IPS-NIHi11 (cell line): ENCODE data around the gene PANX2.
"Not testable (repeated sequence)": the region's sequence is repeated elsewhere in the genome, so short reads cannot be mapped to it uniquely, and the experiment has no call there.

ENCODE experiments used
- DNase-seq: peaks from one replicate; pipeline ENCODE4 v3.0.0; 2012; ENCODE audit warnings: mixed read lengths, low spot score

The PANX2 gene, protein sequence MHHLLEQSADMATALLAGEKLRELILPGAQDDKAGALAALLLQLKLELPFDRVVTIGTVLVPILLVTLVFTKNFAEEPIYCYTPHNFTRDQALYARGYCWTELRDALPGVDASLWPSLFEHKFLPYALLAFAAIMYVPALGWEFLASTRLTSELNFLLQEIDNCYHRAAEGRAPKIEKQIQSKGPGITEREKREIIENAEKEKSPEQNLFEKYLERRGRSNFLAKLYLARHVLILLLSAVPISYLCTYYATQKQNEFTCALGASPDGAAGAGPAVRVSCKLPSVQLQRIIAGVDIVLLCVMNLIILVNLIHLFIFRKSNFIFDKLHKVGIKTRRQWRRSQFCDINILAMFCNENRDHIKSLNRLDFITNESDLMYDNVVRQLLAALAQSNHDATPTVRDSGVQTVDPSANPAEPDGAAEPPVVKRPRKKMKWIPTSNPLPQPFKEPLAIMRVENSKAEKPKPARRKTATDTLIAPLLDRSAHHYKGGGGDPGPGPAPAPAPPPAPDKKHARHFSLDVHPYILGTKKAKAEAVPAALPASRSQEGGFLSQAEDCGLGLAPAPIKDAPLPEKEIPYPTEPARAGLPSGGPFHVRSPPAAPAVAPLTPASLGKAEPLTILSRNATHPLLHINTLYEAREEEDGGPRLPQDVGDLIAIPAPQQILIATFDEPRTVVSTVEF

GRCh38 chr22:50170453-50171318 is at the start of gene PANX2:
Gene PANX2, plus strand, starts transcription at chr22:50170731. Its CDS starts 0 bp downstream, at chr22:50170731.
- DNase-seq = peak; percentile 68

GRCh38 chr22:50121202-50121740 is 49.3 kb upstream of the PANX2 start:
- no peak for DNase-seq

GRCh38 chr22:50123119-50123518 is 47.4 kb upstream of the PANX2 start:
- no peak for DNase-seq

DNA sequence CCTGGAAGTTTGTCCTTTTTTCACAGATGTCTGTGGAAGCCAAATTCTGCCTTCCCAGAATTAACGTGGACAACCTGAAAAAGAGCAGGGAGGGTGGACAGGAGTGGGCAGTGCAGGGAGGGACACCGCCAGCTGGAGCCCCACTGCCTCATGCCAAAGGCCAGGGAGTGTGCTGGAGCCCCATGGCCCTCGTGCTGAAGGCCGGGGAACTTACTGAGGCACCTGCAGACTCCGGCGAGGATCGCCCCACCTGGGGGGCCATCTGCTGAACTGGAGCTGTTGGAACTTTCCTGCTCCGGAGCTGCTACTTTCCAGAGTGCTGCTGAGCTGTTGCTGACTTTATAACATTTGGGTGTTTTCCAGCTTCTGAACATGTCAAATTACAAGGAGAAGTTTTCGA is 45.5 kb upstream of the PANX2 start:
- DNase-seq = no peak

DNA sequence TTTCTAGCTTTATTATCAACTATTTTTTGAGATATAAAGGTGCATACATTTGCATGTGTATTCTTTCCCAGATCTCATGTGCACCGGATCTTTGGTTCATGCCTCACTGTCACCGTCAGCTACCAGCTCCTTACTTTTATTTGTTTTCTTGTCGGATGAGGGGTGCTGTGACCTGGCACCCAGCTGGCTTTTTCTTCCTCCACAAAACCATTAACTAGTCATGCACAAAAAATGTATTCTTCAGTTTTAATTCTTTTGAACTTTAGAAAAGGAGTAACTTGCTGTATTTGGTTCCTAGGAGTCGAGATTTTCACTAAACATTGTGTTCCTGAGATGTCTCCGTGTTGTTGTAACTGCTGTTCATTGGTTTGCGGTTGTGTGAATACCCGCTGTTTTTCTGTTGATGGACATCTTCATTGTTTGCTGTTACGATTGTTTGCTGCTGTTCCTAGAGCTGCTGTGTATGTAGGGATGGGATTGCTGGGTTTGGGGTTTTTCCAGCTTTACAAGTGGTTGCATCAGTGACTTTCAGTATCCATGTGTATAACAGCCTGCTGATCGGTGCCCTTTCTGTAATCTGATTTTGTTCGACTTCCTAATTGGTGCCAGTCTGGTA is 41.3 kb upstream of the PANX2 start:
- DNase-seq = no peak

- DNase-seq = no peak
Observed at GRCh38 chr22:50131894-50132293, 38.6 kb upstream of the PANX2 start.

GRCh38 chr22:50134481-50134880 is 36.0 kb upstream of the PANX2 start:
- no peak for DNase-seq

GRCh38 chr22:50136581-50137015 is 33.9 kb upstream of the PANX2 start:
- DNase-seq = no peak

- not testable (repeated sequence) for DNase-seq
Observed at GRCh38 chr22:50137277-50137676, 33.3 kb upstream of the PANX2 start.

DNA sequence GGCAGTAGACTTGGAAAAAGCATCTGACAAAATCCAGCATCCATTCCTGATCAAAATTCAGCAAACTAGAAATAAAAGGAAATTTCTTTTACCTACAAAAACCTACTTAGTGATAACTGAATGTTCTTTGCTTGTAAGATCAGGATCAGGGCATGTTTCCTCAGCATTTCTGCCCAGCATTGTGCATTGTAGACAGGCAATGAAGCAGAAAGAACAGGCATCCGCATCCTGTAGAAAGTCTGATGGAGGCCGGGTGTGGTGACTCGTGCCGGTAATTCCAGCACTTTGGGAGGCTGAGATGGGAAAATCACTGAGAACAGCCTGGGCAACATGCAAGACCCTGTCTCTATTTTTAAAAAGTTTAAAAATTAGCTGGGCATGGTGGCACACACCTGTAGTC is 32.5 kb upstream of the PANX2 start:
- DNase-seq = no peak

- DNase-seq = no peak
Observed at GRCh38 chr22:50138988-50139387, 31.5 kb upstream of the PANX2 start.

- DNase-seq = peak; percentile 6
Observed at GRCh38 chr22:50139843-50140415, 30.6 kb upstream of the PANX2 start.

DNA sequence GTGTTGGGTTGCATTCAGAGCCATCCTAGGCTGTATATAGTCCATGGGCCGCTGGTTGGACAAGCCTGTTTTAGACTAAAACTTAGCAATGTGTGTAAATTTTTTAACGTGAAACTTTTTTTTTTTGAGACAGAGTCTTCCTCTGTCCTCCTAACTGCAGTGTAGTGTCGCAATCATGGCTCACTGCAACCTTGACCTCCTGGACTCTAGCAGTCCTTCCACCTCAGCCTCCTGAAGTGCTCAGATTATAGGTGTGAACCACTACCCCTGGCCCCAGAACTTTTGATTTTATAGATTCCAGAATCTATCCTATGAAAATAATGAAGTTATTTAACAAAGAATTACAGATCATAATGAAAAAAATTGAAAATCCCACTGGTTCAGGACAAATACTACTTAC is 29.9 kb upstream of the PANX2 start:
- no peak for DNase-seq

- peak; percentile 3 for DNase-seq
Observed at GRCh38 chr22:50141462-50141861, 29.1 kb upstream of the PANX2 start.

DNA sequence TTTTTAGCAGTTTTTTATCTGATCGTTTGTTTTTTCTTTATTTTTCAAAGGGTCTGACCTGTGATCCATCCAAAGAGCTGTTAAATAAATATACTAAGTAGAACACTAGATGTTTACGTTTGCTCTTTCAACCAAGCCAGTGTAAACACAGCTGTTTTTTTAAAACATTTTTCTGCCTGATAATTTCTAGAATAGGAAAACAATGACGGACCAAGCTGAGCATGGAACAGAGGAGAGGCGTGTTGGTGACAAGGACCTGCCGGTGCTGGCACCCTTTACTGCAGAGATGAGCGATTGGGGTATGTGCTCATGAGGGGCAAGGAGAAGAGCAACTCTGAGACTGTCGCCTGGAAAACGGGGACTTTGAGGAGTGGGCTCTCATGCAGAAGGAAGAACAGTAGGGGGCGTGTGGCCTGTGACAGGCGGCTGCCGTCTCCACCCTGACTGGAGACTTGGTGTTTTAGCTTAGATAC is 28.6 kb upstream of the PANX2 start:
- DNase-seq = peak; percentile 64

DNA sequence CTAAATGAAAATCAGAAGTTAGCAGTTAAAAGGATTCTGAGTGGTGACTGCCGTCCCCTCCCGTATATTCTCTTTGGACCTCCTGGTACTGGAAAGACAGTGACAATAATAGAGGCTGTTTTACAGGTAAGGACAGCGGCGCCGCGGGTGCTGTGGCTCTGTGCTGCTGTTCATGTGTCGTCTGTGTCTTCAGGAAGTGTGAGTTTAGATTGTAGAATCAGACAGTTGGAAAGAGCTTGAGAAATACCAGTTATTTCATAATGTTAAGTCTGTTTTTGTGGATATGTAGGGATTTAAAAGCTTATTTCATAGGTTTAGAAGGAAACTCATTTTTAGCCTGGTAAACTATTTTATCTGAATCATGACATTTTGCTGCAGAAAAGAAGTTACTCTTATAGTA is 27.4 kb upstream of the PANX2 start:
- no peak for DNase-seq

- peak; percentile 20 for DNase-seq
Observed at GRCh38 chr22:50144005-50144614, 26.4 kb upstream of the PANX2 start.

DNA sequence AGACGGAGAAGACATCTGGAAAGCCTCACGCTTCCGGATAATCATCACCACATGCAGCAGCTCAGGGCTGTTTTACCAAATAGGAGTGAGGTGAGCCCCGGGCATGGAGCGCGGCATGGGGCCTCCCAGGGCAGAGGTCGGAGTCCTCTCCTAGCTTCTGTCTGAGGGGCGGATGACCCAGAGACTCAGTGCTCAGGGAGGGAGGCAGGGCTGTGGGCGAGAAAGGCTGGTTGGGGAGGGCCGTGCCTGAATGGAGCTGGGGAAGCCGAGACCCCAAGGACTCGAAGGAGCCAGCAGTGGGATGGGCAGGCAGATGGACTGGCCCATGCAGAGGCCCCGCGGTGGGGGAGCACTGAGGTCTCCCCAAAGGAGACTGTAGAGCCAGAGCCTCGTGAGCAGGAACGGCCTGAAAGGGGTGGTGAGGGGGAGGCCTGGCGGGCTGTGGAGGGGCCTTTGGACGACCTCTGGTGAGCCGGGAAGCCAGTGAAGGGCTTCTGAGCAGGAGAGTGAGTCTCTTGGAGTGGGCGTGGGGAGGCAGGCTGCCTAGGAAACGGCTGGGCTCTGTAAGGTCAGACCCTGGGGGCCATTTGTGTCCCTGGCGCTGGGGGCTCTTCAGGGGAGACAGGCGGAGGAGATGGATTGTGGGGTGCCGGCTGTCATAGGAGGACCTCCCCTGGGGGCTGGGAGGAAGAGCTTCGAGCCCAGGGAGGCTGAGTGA is 24.7 kb upstream of the PANX2 start:
- no peak for DNase-seq

GRCh38 chr22:50146439-50147238 is 23.9 kb upstream of the PANX2 start:
- DNase-seq = no peak
